T-helper 2 cell treated with Interferon-gamma antibody and Interleukin-4, amounts not matched to agents 5 μg/mL and 100 μg/mL, for 36 hours (primary cell): ENCODE measurements around the gene FAAP100.

Experiments used
- DNase-seq: peaks from one replicate; pipeline ENCODE4 v3.0.0; 2021; ENCODE audit warnings: low spot score
- H3K27ac Mint-ChIP-seq: one replicate; pipeline ENCODE4 v1.8.0; 2021; ENCODE audit warnings: mild to moderate bottlenecking, mixed read lengths
- H3K27me3 Mint-ChIP-seq: one replicate; pipeline ENCODE4 v1.8.0; 2021; ENCODE audit warnings: low read depth, mixed read lengths
- H3K36me3 Mint-ChIP-seq: one replicate; pipeline ENCODE4 v1.8.0; 2021; ENCODE audit warnings: low read depth, mixed read lengths
- H3K4me1 Mint-ChIP-seq: one replicate; pipeline ENCODE4 v1.8.0; 2021; ENCODE audit warnings: low read depth, mixed read lengths
- H3K4me3 Mint-ChIP-seq: one replicate; pipeline ENCODE4 v1.8.0; 2022; ENCODE audit warnings: mild to moderate bottlenecking, moderate library complexity, mixed read lengths
- H3K9me3 Mint-ChIP-seq: one replicate; pipeline ENCODE4 v1.8.0; 2021; ENCODE audit warnings: mixed read lengths

The FAAP100 gene

GRCh38 chr17:81553018-81553615, 964 bp upstream of the FAAP100 start:
- Mint-ChIP-seq H3K4me1 (peaks cover 16% of the 10 kb centered on the region), H3K27me3 (no peaks in the 10 kb centered on the region), H3K27ac (peak overlapping the region; percentile 90), H3K36me3 (peaks cover 14% of the 10 kb centered on the region), H3K4me3 (peak overlapping the region; percentile 90), H3K9me3 (no peaks in the 10 kb centered on the region)
- peak; percentile 65 for DNase-seq

GRCh38 chr17:81551458-81552243, 502 bp downstream of the FAAP100 start:
- H3K9me3 Mint-ChIP-seq: no peaks in the 10 kb centered on the region
- H3K27ac Mint-ChIP-seq: peak overlapping the region; percentile 78
- H3K36me3 Mint-ChIP-seq: peaks cover 5% of the 10 kb centered on the region
- peak overlapping the region; percentile 88 for H3K4me3 Mint-ChIP-seq
- H3K27me3 Mint-ChIP-seq: no peaks in the 10 kb centered on the region
- DNase-seq: no peak
- peaks cover 16% of the 10 kb centered on the region for H3K4me1 Mint-ChIP-seq

- no peaks in the 10 kb centered on the region for H3K27me3 Mint-ChIP-seq
- peak overlapping the region; percentile 88 for H3K4me3 Mint-ChIP-seq
- no peak for DNase-seq
- H3K9me3 Mint-ChIP-seq: no peaks in the 10 kb centered on the region
- H3K27ac Mint-ChIP-seq: peak overlapping the region; percentile 78
- peaks cover 9% of the 10 kb centered on the region for H3K36me3 Mint-ChIP-seq
- H3K4me1 Mint-ChIP-seq: peaks cover 16% of the 10 kb centered on the region
These were observed 1.2 kb downstream of the FAAP100 start for GRCh38 chr17:81550830-81551457.

- H3K36me3 Mint-ChIP-seq: peaks cover 9% of the 10 kb centered on the region
- no peaks in the 10 kb centered on the region for H3K27me3 Mint-ChIP-seq
- DNase-seq: no peak
- H3K27ac Mint-ChIP-seq: peak overlapping the region; percentile 11
- peaks cover 16% of the 10 kb centered on the region for H3K4me1 Mint-ChIP-seq
- H3K4me3 Mint-ChIP-seq: peak overlapping the region; percentile 88
- no peaks in the 10 kb centered on the region for H3K9me3 Mint-ChIP-seq
These were observed 1.9 kb downstream of the FAAP100 start for GRCh38 chr17:81550285-81550684.

- Mint-ChIP-seq H3K36me3 (peaks cover 9% of the 10 kb centered on the region), H3K27me3 (no peaks in the 10 kb centered on the region), H3K4me1 (peaks cover 16% of the 10 kb centered on the region), H3K9me3 (no peaks in the 10 kb centered on the region), H3K4me3 (peak overlapping the region; percentile 49), H3K27ac (peak overlapping the region; percentile 11)
- no peak for DNase-seq
These were observed 2.3 kb downstream of the FAAP100 start for GRCh38 chr17:81549826-81550225.

GRCh38 chr17:81549031-81549557, 3.1 kb downstream of the FAAP100 start:
- Mint-ChIP-seq H3K4me1 (peaks cover 12% of the 10 kb centered on the region), H3K36me3 (peaks cover 9% of the 10 kb centered on the region), H3K4me3 (no peak overlapping the region), H3K9me3 (no peaks in the 10 kb centered on the region), H3K27ac (no peak overlapping the region), H3K27me3 (no peaks in the 10 kb centered on the region)
- DNase-seq: no peak

- H3K36me3 Mint-ChIP-seq: peaks cover 9% of the 10 kb centered on the region
- DNase-seq: no peak
- no peaks in the 10 kb centered on the region for H3K9me3 Mint-ChIP-seq
- peaks cover 2% of the 10 kb centered on the region for H3K4me1 Mint-ChIP-seq
- no peak overlapping the region for H3K27ac Mint-ChIP-seq
- no peaks in the 10 kb centered on the region for H3K27me3 Mint-ChIP-seq
- no peak overlapping the region for H3K4me3 Mint-ChIP-seq
These were observed 4.6 kb downstream of the FAAP100 start for GRCh38 chr17:81547614-81547982.

GRCh38 chr17:81546906-81547613, 5.1 kb downstream of the FAAP100 start:
- no peak for DNase-seq
- H3K9me3 Mint-ChIP-seq: no peaks in the 10 kb centered on the region
- H3K4me3 Mint-ChIP-seq: no peak overlapping the region
- peaks cover 2% of the 10 kb centered on the region for H3K4me1 Mint-ChIP-seq
- H3K27ac Mint-ChIP-seq: no peak overlapping the region
- H3K36me3 Mint-ChIP-seq: peaks cover 9% of the 10 kb centered on the region
- no peaks in the 10 kb centered on the region for H3K27me3 Mint-ChIP-seq

- H3K27ac Mint-ChIP-seq: no peak overlapping the region
These were observed 6.8 kb downstream of the FAAP100 start for GRCh38 chr17:81545160-81545949.

GRCh38 chr17:81544281-81544974, 7.7 kb downstream of the FAAP100 start:
- H3K4me3 Mint-ChIP-seq: no peak overlapping the region
- no peaks in the 10 kb centered on the region for H3K27me3 Mint-ChIP-seq
- no peak overlapping the region for H3K27ac Mint-ChIP-seq
- peaks cover 6% of the 10 kb centered on the region for H3K36me3 Mint-ChIP-seq
- H3K9me3 Mint-ChIP-seq: no peaks in the 10 kb centered on the region
- H3K4me1 Mint-ChIP-seq: no peaks in the 10 kb centered on the region
- no peak for DNase-seq

More at GRCh38 chr17:81545160-81545949, 6.8 kb downstream of the FAAP100 start:
- peaks cover 12% of the 10 kb centered on the region for H3K36me3 Mint-ChIP-seq
- H3K27me3 Mint-ChIP-seq: no peaks in the 10 kb centered on the region
- no peak for DNase-seq
- H3K9me3 Mint-ChIP-seq: no peaks in the 10 kb centered on the region
- H3K4me3 Mint-ChIP-seq: no peak overlapping the region
- H3K4me1 Mint-ChIP-seq: peaks cover 2% of the 10 kb centered on the region

GRCh38 chr17:81543756-81544155, 8.4 kb downstream of the FAAP100 start:
- H3K4me3 Mint-ChIP-seq: no peak overlapping the region
- H3K27ac Mint-ChIP-seq: no peak overlapping the region
- no peaks in the 10 kb centered on the region for H3K27me3 Mint-ChIP-seq
- no peaks in the 10 kb centered on the region for H3K9me3 Mint-ChIP-seq
- no peaks in the 10 kb centered on the region for H3K4me1 Mint-ChIP-seq
- no peak for DNase-seq
- peaks cover 6% of the 10 kb centered on the region for H3K36me3 Mint-ChIP-seq

GRCh38 chr17:81543339-81543675, 8.8 kb downstream of the FAAP100 start:
- no peak for DNase-seq
- Mint-ChIP-seq H3K27me3 (no peaks in the 10 kb centered on the region), H3K27ac (no peak overlapping the region), H3K36me3 (peaks cover 6% of the 10 kb centered on the region), H3K4me1 (no peaks in the 10 kb centered on the region), H3K4me3 (no peak overlapping the region), H3K9me3 (no peaks in the 10 kb centered on the region)
